Mammary epithelial cell (primary cell): ENCODE measurements around the gene HSPA6.
"Not testable (repeated sequence)": the region's sequence is repeated elsewhere in the genome, so short reads cannot be mapped to it uniquely, and the experiment has no call there.

Experiments
- CTCF ChIP-seq, 2 donors: IDR thresholded peaks in 1 of 2; conservative IDR thresholded peaks in 1 of 2; 2 replicates each; pipeline ENCODE4 v1.5.1; 2011 to 2012; ENCODE audit warnings: inconsistent platforms in 2 of 2, low read length in 2 of 2, mild to moderate bottlenecking in 2 of 2, control low read depth in 1 of 2, low read depth in 1 of 2; ENCODE audit not compliant: insufficient read depth in 1 of 2; ENCODE audit errors: extremely low read depth in 1 of 2
- EZH2 ChIP-seq: IDR thresholded peaks from 2 replicates; pipeline ENCODE4 v1.6.1; 2012; ENCODE audit warnings: low read length, inconsistent platforms, borderline replicate concordance

GRCh38 chr1:161532644-161533567 is 8.6 kb downstream of the HSPA6 start:
- TF ChIP-seq CTCF (conservative IDR thresholded peaks at IDR 0.05 in 1 of 2, IDR thresholded peaks at IDR 0.05 in 1 of 2; ENCODE audit: extremely low read depth in 1 of 2, insufficient read depth in 1 of 2, low read depth in 1 of 2, low read length in 2 of 2); EZH2: not testable (repeated sequence)
